MM.1S (cell line): ENCODE data around the gene SEMA4D.

ENCODE experiments used
- DNase-seq: peaks from one replicate; pipeline ENCODE4 v3.0.0-alpha.2; 2015
- H2AFZ ChIP-seq: fragments of 300-600 bp; sonication (generic); 2 replicates; pipeline ENCODE4 v1.6.0; 2016; ENCODE audit warnings: antibody characterized with exemption, low read length
- H3F3A ChIP-seq: fragments of 300-600 bp; sonication (generic); 2 replicates; pipeline ENCODE4 v1.6.1; 2016; ENCODE audit warnings: mild to moderate bottlenecking, antibody characterized with exemption, low read length, moderate library complexity, mixed read lengths; ENCODE audit not compliant: insufficient read depth
- H3K27ac ChIP-seq: fragments of 300-600 bp; sonication (generic); 2 replicates; pipeline ENCODE4 v1.5.1; 2016; ENCODE audit warnings: mild to moderate bottlenecking, low read length
- H3K27me3 ChIP-seq: fragments of 300-600 bp; sonication (generic); replicated peaks from 2 replicates; pipeline ENCODE4 v1.6.0; 2016; ENCODE audit warnings: low read length; ENCODE audit not compliant: insufficient read depth
- H3K36me3 ChIP-seq: fragments of 300-600 bp; sonication (generic); replicated peaks from 2 replicates; pipeline ENCODE4 v1.6.1; 2016; ENCODE audit warnings: mild to moderate bottlenecking, low read length, mixed read lengths; ENCODE audit not compliant: insufficient read depth
- H3K4me1 ChIP-seq: fragments of 300-600 bp; sonication (generic); 2 replicates; pipeline ENCODE4 v1.6.1; 2016; ENCODE audit warnings: low read length, mixed read lengths
- H3K4me2 ChIP-seq: fragments of 300-600 bp; sonication (generic); 2 replicates; pipeline ENCODE4 v1.6.0; 2016; ENCODE audit warnings: low read depth, low read length
- H3K4me3 ChIP-seq: fragments of 300-600 bp; sonication (generic); 2 replicates; pipeline ENCODE4 v1.5.1; 2016; ENCODE audit warnings: low read length, mixed read lengths
- H3K79me2 ChIP-seq: fragments of 300-600 bp; sonication (generic); 2 replicates; pipeline ENCODE4 v1.6.1; 2016; ENCODE audit warnings: mixed run types, low read length, mixed read lengths
- H3K9ac ChIP-seq: fragments of 300-600 bp; sonication (generic); 2 replicates; pipeline ENCODE4 v1.6.1; 2016; ENCODE audit warnings: low read length, mixed read lengths
- H3K9me2 ChIP-seq: fragments of 300-600 bp; sonication (generic); replicated peaks from 2 replicates; pipeline ENCODE4 v1.6.1; 2016; ENCODE audit warnings: mild to moderate bottlenecking, low read length, mixed read lengths; ENCODE audit not compliant: insufficient read depth
- H3K9me3 ChIP-seq: fragments of 300-600 bp; sonication (generic); replicated peaks from 2 replicates; pipeline ENCODE4 v1.6.1; 2016; ENCODE audit warnings: mild to moderate bottlenecking, low read length, mixed read lengths; ENCODE audit not compliant: insufficient read depth
- H4K20me1 ChIP-seq: fragments of 300-600 bp; sonication (generic); 2 replicates; pipeline ENCODE4 v1.6.1; 2016; ENCODE audit warnings: mild to moderate bottlenecking, low read length, moderate library complexity, mixed read lengths; ENCODE audit not compliant: insufficient read depth
- EZH2 ChIP-seq: fragments of 300-600 bp; sonication (generic); optimal IDR thresholded peaks from 2 replicates; pipeline ENCODE3; 2017; ENCODE audit warnings: low read depth, mild to moderate bottlenecking, antibody characterized with exemption, low read length, mixed read lengths
- EZH2phosphoT487 ChIP-seq: fragments of 300-600 bp; sonication (generic); IDR thresholded peaks from 2 replicates; pipeline ENCODE4 v1.6.1; 2018; ENCODE audit warnings: antibody characterized with exemption, low read length
- TF ChIP-seq, protein P1 (sequence below): fragments of 300-600 bp; sonication (generic); IDR thresholded peaks from 2 replicates; pipeline ENCODE4 v1.5.1; 2016; ENCODE audit warnings: antibody characterized with exemption, low read length, mixed read lengths

SEMA4D gene

GRCh38 chr9:89411759-89412158, 86.2 kb downstream of the SEMA4D start:
- Histone ChIP-seq H4K20me1 (no peaks in the 10 kb centered on the region), H3K36me3 (no peaks in the 10 kb centered on the region; the same call in 1 of the 2 replicates), H2AFZ (no peak overlapping the region), H3F3A (peaks cover 11% of the 10 kb centered on the region), H3K27me3 (no peaks in the 10 kb centered on the region), H3K9ac (no peak overlapping the region), H3K79me2 (peaks cover 100% of the 10 kb centered on the region), H3K9me3 (no peaks in the 10 kb centered on the region), H3K4me3 (no peak overlapping the region), H3K4me1 (peaks cover 23% of the 10 kb centered on the region), H3K27ac (no peak overlapping the region), H3K9me2 (no peaks in the 10 kb centered on the region), H3K4me2 (no peak overlapping the region)
- no peak for DNase-seq
- TF ChIP-seq, protein P1, sequence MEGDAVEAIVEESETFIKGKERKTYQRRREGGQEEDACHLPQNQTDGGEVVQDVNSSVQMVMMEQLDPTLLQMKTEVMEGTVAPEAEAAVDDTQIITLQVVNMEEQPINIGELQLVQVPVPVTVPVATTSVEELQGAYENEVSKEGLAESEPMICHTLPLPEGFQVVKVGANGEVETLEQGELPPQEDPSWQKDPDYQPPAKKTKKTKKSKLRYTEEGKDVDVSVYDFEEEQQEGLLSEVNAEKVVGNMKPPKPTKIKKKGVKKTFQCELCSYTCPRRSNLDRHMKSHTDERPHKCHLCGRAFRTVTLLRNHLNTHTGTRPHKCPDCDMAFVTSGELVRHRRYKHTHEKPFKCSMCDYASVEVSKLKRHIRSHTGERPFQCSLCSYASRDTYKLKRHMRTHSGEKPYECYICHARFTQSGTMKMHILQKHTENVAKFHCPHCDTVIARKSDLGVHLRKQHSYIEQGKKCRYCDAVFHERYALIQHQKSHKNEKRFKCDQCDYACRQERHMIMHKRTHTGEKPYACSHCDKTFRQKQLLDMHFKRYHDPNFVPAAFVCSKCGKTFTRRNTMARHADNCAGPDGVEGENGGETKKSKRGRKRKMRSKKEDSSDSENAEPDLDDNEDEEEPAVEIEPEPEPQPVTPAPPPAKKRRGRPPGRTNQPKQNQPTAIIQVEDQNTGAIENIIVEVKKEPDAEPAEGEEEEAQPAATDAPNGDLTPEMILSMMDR, result no peak
- TF ChIP-seq EZH2phosphoT487 (no peak), EZH2 (no peak)

GRCh38 chr9:89410641-89411350, 87.1 kb downstream of the SEMA4D start:
- no peaks in the 10 kb centered on the region for H3K9me2 ChIP-seq
- H3K9me3 ChIP-seq, result no peaks in the 10 kb centered on the region
- H3K4me2 ChIP-seq, result no peak overlapping the region
- no peak overlapping the region for H3K27ac ChIP-seq
- no peak overlapping the region for H3K4me3 ChIP-seq
- peaks cover 100% of the 10 kb centered on the region for H3K79me2 ChIP-seq
- H3F3A ChIP-seq, result peaks cover 21% of the 10 kb centered on the region
- H3K4me1 ChIP-seq, result peaks cover 32% of the 10 kb centered on the region
- no peak overlapping the region for H3K9ac ChIP-seq
- H3K27me3 ChIP-seq, result no peaks in the 10 kb centered on the region
- no peaks in the 10 kb centered on the region; the same call in 1 of the 2 replicates for H3K36me3 ChIP-seq
- H4K20me1 ChIP-seq, result no peaks in the 10 kb centered on the region
- TF ChIP-seq EZH2, result no peak
- no peak for TF ChIP-seq EZH2phosphoT487
- TF ChIP-seq, protein P1, result no peak
- H2AFZ ChIP-seq, result no peak overlapping the region
- DNase-seq, result no peak

- Histone ChIP-seq H3K9ac (no peak overlapping the region), H3K9me2 (no peaks in the 10 kb centered on the region), H3K27ac (no peak overlapping the region), H3K79me2 (peaks cover 100% of the 10 kb centered on the region), H3K9me3 (no peaks in the 10 kb centered on the region), H3K27me3 (no peaks in the 10 kb centered on the region), H3K36me3 (no peaks in the 10 kb centered on the region; the same call in 1 of the 2 replicates), H3K4me3 (no peak overlapping the region), H3K4me2 (no peak overlapping the region), H4K20me1 (no peaks in the 10 kb centered on the region), H3F3A (peaks cover 24% of the 10 kb centered on the region), H3K4me1 (peaks cover 39% of the 10 kb centered on the region), H2AFZ (no peak overlapping the region)
- DNase-seq, result no peak
- TF ChIP-seq EZH2 (no peak), EZH2phosphoT487 (no peak)
- TF ChIP-seq, protein P1, result no peak
These were observed 87.9 kb downstream of the SEMA4D start for GRCh38 chr9:89410022-89410421.
